Vagina (tissue), 2 donors: Measurements from ENCODE around the gene STRADA.

Experiments used
- POLR2A ChIP-seq, 2 donors: fragments of 450-650 bp; IDR thresholded peaks; one replicate each; pipeline ENCODE4 v1.6.1; 2017; ENCODE audit warnings: antibody characterized with exemption in 2 of 2, mild to moderate bottlenecking in 2 of 2, moderate library complexity in 2 of 2
- TF ChIP-seq, protein P1 (sequence below), 3 experiments: fragments of 450-650 bp in 2 of 3; fragments of 200-600 bp in 1 of 3; sonication (generic) in 1 of 3; IDR thresholded peaks; one replicate each; pipeline ENCODE4 v1.5.1; 2017 to 2019; ENCODE audit warnings: antibody characterized with exemption in 3 of 3, mild to moderate bottlenecking in 2 of 3, moderate library complexity in 2 of 3

DNA sequence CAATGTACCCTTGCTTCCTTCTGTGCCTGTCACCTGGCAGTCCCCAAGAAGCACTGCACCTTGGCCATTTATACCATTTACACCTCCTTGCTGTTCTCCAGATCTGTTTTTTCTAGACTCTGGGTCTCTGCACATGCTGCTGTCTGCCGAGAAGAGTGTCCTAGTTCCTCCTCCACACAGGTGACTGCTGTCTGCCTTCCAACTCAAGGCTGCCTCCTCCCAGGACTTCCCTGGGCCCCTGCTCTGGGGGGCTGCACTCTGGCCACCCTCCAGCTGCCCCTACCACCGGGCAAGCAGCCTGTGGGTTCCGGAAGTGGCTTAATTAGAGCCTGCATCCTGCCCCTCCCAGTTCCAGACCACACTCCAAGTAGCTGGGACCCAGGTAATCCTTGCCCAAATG is 35.9 kb downstream of the STRADA start:
- TF ChIP-seq, protein P1, sequence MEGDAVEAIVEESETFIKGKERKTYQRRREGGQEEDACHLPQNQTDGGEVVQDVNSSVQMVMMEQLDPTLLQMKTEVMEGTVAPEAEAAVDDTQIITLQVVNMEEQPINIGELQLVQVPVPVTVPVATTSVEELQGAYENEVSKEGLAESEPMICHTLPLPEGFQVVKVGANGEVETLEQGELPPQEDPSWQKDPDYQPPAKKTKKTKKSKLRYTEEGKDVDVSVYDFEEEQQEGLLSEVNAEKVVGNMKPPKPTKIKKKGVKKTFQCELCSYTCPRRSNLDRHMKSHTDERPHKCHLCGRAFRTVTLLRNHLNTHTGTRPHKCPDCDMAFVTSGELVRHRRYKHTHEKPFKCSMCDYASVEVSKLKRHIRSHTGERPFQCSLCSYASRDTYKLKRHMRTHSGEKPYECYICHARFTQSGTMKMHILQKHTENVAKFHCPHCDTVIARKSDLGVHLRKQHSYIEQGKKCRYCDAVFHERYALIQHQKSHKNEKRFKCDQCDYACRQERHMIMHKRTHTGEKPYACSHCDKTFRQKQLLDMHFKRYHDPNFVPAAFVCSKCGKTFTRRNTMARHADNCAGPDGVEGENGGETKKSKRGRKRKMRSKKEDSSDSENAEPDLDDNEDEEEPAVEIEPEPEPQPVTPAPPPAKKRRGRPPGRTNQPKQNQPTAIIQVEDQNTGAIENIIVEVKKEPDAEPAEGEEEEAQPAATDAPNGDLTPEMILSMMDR (IDR thresholded peaks at IDR 0.05): no peak
- no peak for TF ChIP-seq POLR2A (IDR thresholded peaks at IDR 0.05)
